Fibroblast of the aortic adventitia (primary cell): Measurements from ENCODE around the gene MEG3. TPM values are rescaled to one million over a fixed set of nuclear protein-coding genes. Genes with fewer than 3 reads are reported as not detected.

ENCODE experiments used
- DNase-seq: peaks from one replicate; pipeline ENCODE4 v3.0.0-alpha.2; 2010; ENCODE audit warnings: low read depth
- H3K4me3 ChIP-seq: 2 replicates; pipeline ENCODE4 v1.5.1; 2011; ENCODE audit warnings: low read depth, mild to moderate bottlenecking, control low read depth, low read length, moderate library complexity
- total RNA-seq: library from RNA; depleted of rRNA; stranded (reverse); fragments of >200 nt; gene quantifications from 2 replicates; pipeline ENCODE4 v1.2.3, GENCODE V29; 2012; ENCODE audit warnings: low replicate concordance
- TF ChIP-seq, protein P1 (sequence below): IDR thresholded peaks from 2 replicates; pipeline ENCODE4 v1.5.1; 2011; ENCODE audit warnings: mild to moderate bottlenecking, low read length, control low read depth, inconsistent platforms; ENCODE audit not compliant: insufficient read depth

Gene MEG3
- total RNA-seq, 1 donor: 155 TPM

DNA sequence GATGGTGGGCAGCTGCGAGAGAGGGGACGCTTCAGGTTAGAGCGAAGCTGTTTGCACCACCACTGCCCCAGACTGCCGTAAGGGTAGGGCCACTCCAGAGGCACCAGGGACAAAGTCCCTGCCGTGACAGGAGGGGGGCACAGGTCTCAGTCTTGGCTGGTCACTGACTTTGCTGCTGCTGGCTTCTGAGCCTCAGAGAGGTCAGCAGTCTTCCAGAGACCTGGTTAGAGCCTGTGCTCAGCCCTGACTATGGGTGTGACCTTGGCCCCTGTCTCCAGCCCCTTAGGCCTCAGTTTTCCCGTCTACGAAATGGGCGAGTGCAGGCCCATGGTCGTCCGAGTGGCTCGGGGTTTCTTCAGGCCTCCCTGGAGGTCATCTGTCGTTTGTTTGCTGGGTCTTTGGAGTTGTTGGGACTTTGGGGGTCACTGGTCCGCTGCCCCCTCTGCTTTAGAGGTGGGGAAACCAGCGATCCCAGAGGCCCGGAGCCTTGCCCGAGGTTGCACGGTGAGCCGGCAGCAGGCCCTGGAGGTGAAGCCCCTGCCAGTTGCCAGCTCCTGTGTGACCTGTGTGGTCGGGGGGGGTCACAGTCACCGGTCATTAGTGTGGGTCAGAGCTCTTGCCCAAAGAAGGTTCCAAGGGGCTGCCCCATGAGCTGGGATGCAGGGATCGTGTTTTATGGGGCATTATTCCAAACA is 15.3 kb downstream of the MEG3 start:
- H3K4me3 ChIP-seq: no peak overlapping the region
- no peak for DNase-seq
- TF ChIP-seq, protein P1, sequence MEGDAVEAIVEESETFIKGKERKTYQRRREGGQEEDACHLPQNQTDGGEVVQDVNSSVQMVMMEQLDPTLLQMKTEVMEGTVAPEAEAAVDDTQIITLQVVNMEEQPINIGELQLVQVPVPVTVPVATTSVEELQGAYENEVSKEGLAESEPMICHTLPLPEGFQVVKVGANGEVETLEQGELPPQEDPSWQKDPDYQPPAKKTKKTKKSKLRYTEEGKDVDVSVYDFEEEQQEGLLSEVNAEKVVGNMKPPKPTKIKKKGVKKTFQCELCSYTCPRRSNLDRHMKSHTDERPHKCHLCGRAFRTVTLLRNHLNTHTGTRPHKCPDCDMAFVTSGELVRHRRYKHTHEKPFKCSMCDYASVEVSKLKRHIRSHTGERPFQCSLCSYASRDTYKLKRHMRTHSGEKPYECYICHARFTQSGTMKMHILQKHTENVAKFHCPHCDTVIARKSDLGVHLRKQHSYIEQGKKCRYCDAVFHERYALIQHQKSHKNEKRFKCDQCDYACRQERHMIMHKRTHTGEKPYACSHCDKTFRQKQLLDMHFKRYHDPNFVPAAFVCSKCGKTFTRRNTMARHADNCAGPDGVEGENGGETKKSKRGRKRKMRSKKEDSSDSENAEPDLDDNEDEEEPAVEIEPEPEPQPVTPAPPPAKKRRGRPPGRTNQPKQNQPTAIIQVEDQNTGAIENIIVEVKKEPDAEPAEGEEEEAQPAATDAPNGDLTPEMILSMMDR: no peak

DNA sequence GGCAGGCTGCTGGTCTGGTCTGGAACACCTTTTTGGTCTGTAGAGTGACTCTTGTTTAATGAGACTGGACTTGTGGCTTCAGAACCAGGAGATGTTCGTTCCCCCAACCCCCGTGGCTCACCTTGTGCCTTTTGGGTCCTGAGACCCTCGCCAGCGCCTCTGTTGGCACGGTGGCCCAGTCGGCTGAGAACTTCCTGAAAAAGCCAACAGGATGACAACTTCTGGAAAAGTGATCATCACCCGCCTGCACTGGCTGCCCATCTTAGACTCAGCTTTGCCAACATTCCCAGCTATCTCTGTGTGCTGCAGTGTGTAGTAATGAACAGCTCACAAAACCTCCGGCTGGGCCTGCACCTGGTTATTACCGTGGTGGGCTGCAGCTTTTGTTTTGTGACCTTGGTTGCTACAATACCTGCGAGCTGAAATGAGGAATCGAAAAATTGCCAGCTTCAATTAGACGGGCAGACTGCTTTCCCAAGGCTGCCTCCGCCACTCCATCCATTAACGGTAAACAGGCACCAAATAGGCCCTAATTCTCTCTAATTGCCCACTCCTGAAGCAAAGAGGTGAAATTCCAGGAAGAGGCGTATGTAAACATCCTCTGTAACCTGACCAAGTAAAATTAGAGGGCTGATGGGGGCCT is 16.0 kb downstream of the MEG3 start:
- TF ChIP-seq, protein P1: no peak
- no peak overlapping the region for H3K4me3 ChIP-seq
- no peak for DNase-seq

DNA sequence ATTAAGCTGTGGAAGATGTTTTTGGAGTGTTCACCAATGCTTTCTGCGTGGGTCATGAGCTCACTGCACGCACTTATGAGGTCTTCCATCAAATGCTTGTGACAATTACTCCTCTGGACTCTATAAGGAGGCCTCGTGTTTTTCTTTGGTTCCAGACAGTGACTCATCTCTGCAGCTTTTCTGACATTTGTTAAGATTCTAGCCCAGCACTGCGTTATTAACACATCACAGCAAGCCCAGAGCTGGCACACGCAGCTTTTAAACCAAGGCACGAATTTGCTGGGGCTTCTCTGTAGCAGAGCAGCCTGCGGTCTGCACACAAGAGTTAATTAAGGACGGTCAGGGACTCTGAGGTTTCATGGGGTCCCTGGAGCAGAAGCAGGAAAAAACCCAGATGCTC is 16.9 kb downstream of the MEG3 start:
- H3K4me3 ChIP-seq: no peak overlapping the region
- TF ChIP-seq, protein P1: no peak
- DNase-seq: peak; percentile 90

DNA sequence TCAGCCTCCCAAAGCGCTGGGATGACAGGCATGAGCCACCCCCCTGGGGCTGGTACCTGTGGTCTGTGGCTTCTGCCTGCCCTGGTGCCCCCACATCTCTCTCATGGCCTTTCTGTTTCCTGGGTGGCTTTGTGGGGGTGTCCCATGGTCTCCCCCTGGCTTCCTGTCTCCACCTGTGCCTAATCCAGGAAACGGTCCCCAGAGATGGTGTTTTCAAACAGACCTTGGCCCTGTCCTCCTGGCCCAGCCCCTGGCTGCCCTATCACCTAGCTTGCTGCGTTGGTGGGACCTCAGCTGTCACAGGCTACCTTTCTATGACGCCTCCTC is 18.1 kb downstream of the MEG3 start:
- H3K4me3 ChIP-seq: no peak overlapping the region
- DNase-seq: no peak
- TF ChIP-seq, protein P1: no peak

- DNase-seq: no peak
- no peak overlapping the region for H3K4me3 ChIP-seq
- TF ChIP-seq, protein P1: no peak
Measured at GRCh38 chr14:100844421-100844820, 18.5 kb downstream of the MEG3 start.

- no peak for DNase-seq
Measured at GRCh38 chr14:100844846-100845245, 18.9 kb downstream of the MEG3 start.

More at GRCh38 chr14:100844846-100845245, 18.9 kb downstream of the MEG3 start:
- TF ChIP-seq, protein P1: no peak
- H3K4me3 ChIP-seq: no peak overlapping the region
